A549 (cell line): ENCODE results near the gene DOK5. TPM values are rescaled to one million over a fixed set of nuclear protein-coding genes. Genes with fewer than 3 reads are reported as not detected.

Experiments
- ATAC-seq, 2 experiments: fragments of 200-7000 bp in 1 of 2; fragments of >200 bp in 1 of 2; cut with Nextera tagmentation in 1 of 2; cut with Tn5 transposase in 1 of 2; 3 replicates each; pipeline versions ENCODE4 v1.8.0 to v1.9.1; 2018 to 2020; ENCODE audit warnings: mild to moderate bottlenecking in 1 of 2, moderate library complexity in 1 of 2
- CTCF ChIA-PET: fragments of 300-600 bp; sonication (Branson Sonifier 250); formaldehyde crosslinking; extraction: SDS; loops from one replicate; lab custom pipeline; 2021; ENCODE audit warnings: antibody characterized with exemption, inconsistent platforms; lab: Yijun Ruan, JAX
- POLR2A ChIA-PET: fragments of 350-600 bp; formaldehyde crosslinking; extraction: SDS; loops from one replicate; lab custom pipeline; 2021; ENCODE audit warnings: antibody characterized with exemption, inconsistent platforms; lab: Yijun Ruan, JAX
- DNase-seq, 2 experiments: peaks; one replicate each; pipeline versions ENCODE4 v3.0.0 to v3.0.0-alpha.2; 2011 to 2016; ENCODE audit warnings: low read depth in 1 of 2, low spot score in 1 of 2
- FAIRE-seq: peaks from 2 replicates; lab custom pipeline; 2011; peaks lifted over from hg19 to GRCh38; lab: Jason Lieb, UNC
- H3K27ac ChIP-seq, 2 experiments: fragments of >200 bp; sonication (Bioruptor Twin); formaldehyde crosslinking; 3 replicates each; pipeline ENCODE4 v1.5.1; 2016 to 2017
- H3K4me1 ChIP-seq: fragments of >200 bp; sonication (Bioruptor Twin); formaldehyde crosslinking; 3 replicates; pipeline ENCODE4 v1.6.1; 2016
- H3K4me2 ChIP-seq: fragments of >200 bp; sonication (Bioruptor Twin); formaldehyde crosslinking; 3 replicates; pipeline ENCODE4 v1.6.1; 2016
- H3K4me3 ChIP-seq: fragments of >200 bp; sonication (Bioruptor Twin); formaldehyde crosslinking; 3 replicates; pipeline ENCODE4 v1.5.1; 2016
- H3K9me3 ChIP-seq: fragments of >200 bp; sonication (Bioruptor Twin); formaldehyde crosslinking; 3 replicates; pipeline ENCODE4 v1.6.1; 2016
- ATOH8 ChIP-seq: fragments of 250-450 bp; sonication (Bioruptor Pico); IDR thresholded peaks from 2 replicates; pipeline ENCODE4 v1.5.0; 2020; ENCODE audit warnings: low read depth, mild to moderate bottlenecking, moderate library complexity
- BHLHE40 ChIP-seq: IDR thresholded peaks from 2 replicates; pipeline ENCODE4 v1.6.1; 2012; ENCODE audit warnings: low read depth, low read length, inconsistent platforms
- CBX8 ChIP-seq: fragments of 200-600 bp; sonication (generic); IDR thresholded peaks from 2 replicates; pipeline ENCODE4 v1.6.1; 2016
- CHD2 ChIP-seq: fragments of 150-350 bp; IDR thresholded peaks from 2 replicates; pipeline ENCODE4 v1.6.1; 2014; ENCODE audit warnings: low read length; ENCODE audit not compliant: partially characterized antibody
- EHF ChIP-seq: fragments of 250-450 bp; sonication (Bioruptor Pico); IDR thresholded peaks from 2 replicates; pipeline ENCODE4 v1.5.0; 2020; ENCODE audit warnings: mild to moderate bottlenecking
- ELK1 ChIP-seq: fragments of 150-350 bp; IDR thresholded peaks from 2 replicates; pipeline ENCODE4 v1.6.1; 2014; ENCODE audit warnings: low read depth, mild to moderate bottlenecking, low read length
- EP300 ChIP-seq, 2 experiments: fragments of >200 bp; sonication (Bioruptor Twin); formaldehyde crosslinking; IDR thresholded peaks; 2 replicates in 1 of 2; 3 replicates in 1 of 2; pipeline ENCODE4 v1.6.1; 2016 to 2017
- FOSB ChIP-seq: fragments of 250-450 bp; sonication (Bioruptor Pico); IDR thresholded peaks from 2 replicates; pipeline ENCODE4 v1.5.0; 2020; ENCODE audit warnings: mild to moderate bottlenecking, moderate library complexity
- GATA3 ChIP-seq: IDR thresholded peaks from 2 replicates; pipeline ENCODE4 v1.6.1; 2012; ENCODE audit warnings: borderline replicate concordance
- HDAC2 ChIP-seq: fragments of 200-600 bp; sonication (generic); IDR thresholded peaks from 2 replicates; pipeline ENCODE4 v1.6.1; 2016
- HOXA7 ChIP-seq: fragments of 250-450 bp; sonication (Bioruptor Pico); IDR thresholded peaks from 2 replicates; pipeline ENCODE4 v1.5.0; 2020; ENCODE audit warnings: mild to moderate bottlenecking, moderate library complexity
- HOXB13 ChIP-seq: fragments of 250-450 bp; sonication (Bioruptor Pico); IDR thresholded peaks from 2 replicates; pipeline ENCODE4 v1.5.0; 2020; ENCODE audit warnings: low read depth, mild to moderate bottlenecking, moderate library complexity
- JUN ChIP-seq, 2 experiments: fragments of >200 bp; sonication (Bioruptor Twin); formaldehyde crosslinking; IDR thresholded peaks; 2 replicates in 1 of 2; 3 replicates in 1 of 2; pipeline ENCODE4 v1.6.1; 2016 to 2017
- KDM1A ChIP-seq: fragments of 200-600 bp; sonication (generic); IDR thresholded peaks from 2 replicates; pipeline ENCODE4 v1.6.1; 2016; ENCODE audit warnings: low read depth, mild to moderate bottlenecking
- KDM5A ChIP-seq: fragments of 200-600 bp; sonication (generic); IDR thresholded peaks from 2 replicates; pipeline ENCODE4 v1.6.1; 2016; ENCODE audit warnings: antibody characterized with exemption, mild to moderate bottlenecking
- MAFK ChIP-seq: fragments of 450-650 bp; IDR thresholded peaks from 2 replicates; pipeline ENCODE4 v1.6.1; 2014; ENCODE audit not compliant: partially characterized antibody
- MAX ChIP-seq: IDR thresholded peaks from 2 replicates; pipeline ENCODE4 v1.6.1; 2012
- MAZ ChIP-seq: fragments of 150-350 bp; IDR thresholded peaks from 2 replicates; pipeline ENCODE4 v1.6.1; 2014; ENCODE audit warnings: antibody characterized with exemption, low read depth, low read length, borderline replicate concordance
- NR3C1 ChIP-seq: fragments of >200 bp; sonication (Bioruptor Twin); formaldehyde crosslinking; IDR thresholded peaks from 3 replicates; pipeline ENCODE4 v1.6.1; 2017
- PBX3 ChIP-seq: IDR thresholded peaks from 2 replicates; pipeline ENCODE4 v1.6.1; 2012
- POLR2A ChIP-seq: IDR thresholded peaks from 2 replicates; pipeline ENCODE4 v1.6.1; 2012; ENCODE audit warnings: mild to moderate bottlenecking, low read length
- RAD21 ChIP-seq, 2 experiments: fragments of >200 bp in 1 of 2; sonication (Bioruptor Twin) in 1 of 2; formaldehyde crosslinking in 1 of 2; IDR thresholded peaks in 1 of 2; conservative IDR thresholded peaks in 1 of 2; 2 replicates in 1 of 2; 3 replicates in 1 of 2; pipeline ENCODE4 v1.6.1; 2012 to 2018; ENCODE audit warnings: inconsistent platforms in 1 of 2
- RFX5 ChIP-seq: fragments of 450-650 bp; IDR thresholded peaks from 2 replicates; pipeline ENCODE4 v1.7.1; 2014; ENCODE audit warnings: antibody characterized with exemption, mild to moderate bottlenecking, moderate library complexity
- SMC3 ChIP-seq: fragments of >200 bp; sonication (Bioruptor Twin); formaldehyde crosslinking; IDR thresholded peaks from 3 replicates; pipeline ENCODE4 v1.6.1; 2018; ENCODE audit warnings: inconsistent platforms
- TFCP2L1 ChIP-seq: fragments of 250-450 bp; sonication (Bioruptor Pico); IDR thresholded peaks from 2 replicates; pipeline ENCODE4 v1.5.0; 2021; ENCODE audit warnings: mild to moderate bottlenecking
- TP53 ChIP-seq: fragments of 250-450 bp; sonication (Bioruptor Pico); IDR thresholded peaks from 2 replicates; pipeline ENCODE4 v1.5.0; 2021; ENCODE audit warnings: mild to moderate bottlenecking, moderate library complexity
- ZFP36 ChIP-seq: fragments of 450-650 bp; IDR thresholded peaks from 2 replicates; pipeline ENCODE4 v1.6.1; 2014; ENCODE audit warnings: borderline replicate concordance; ENCODE audit not compliant: partially characterized antibody
- WGBS: methylation state at CpG from one replicate; pipeline ENCODE4 v1.1.6; 2017; ENCODE audit errors: missing lambda C conversion rate; 5-methylcytosine and 5-hydroxymethylcytosine counted together
- polyA plus RNA-seq, 4 experiments: library from polyadenylated mRNA; depleted of rRNA in 3 of 4; stranded (reverse); fragments of >200 nt; fragmentation: RNase III in 1 of 4; extraction: RNeasy Plus Mini Kit Qiagen cat#74134 plus additional on column Dnase treatment in 1 of 4; gene quantifications; 2 replicates in 3 of 4; 3 replicates in 1 of 4; pipeline ENCODE4 v1.2.3, GENCODE V29; 2011 to 2017
- TF ChIP-seq, protein P1 (sequence below): fragments of 450-650 bp; IDR thresholded peaks from 2 replicates; pipeline ENCODE4 v1.6.1; 2014; ENCODE audit warnings: antibody characterized with exemption

Gene DOK5
- polyA plus RNA-seq, 2 of the 4 experiments (the other 2 are of a cell fraction): not detected

DNA sequence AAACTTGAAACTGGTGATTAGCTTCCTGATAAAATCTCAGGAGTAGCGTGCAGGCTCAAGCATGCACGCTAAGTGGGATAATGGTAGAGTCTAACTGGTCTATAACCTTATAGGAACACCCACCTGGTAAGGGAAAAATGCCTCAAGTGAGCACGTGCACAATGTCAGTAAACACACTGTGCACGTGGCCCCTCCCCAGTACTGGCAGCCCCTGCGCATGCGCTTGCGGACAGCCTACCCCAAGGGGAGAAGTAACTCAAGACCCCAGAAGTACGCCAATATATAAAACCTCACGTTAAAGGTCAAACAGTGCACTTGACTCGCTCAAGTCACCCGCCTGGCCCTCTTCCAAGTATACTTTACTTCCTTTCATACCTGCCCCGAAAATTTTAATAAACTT is 23.1 kb upstream of the DOK5 start:
- Histone ChIP-seq H3K27ac (no peak overlapping the region), H3K4me3 (no peak overlapping the region), H3K4me2 (no peak overlapping the region), H3K9me3 (no peaks in the 10 kb centered on the region), H3K4me1 (no peaks in the 10 kb centered on the region)
- POLR2A ChIA-PET: no interaction called here
- ATAC-seq (no peak), FAIRE-seq (no peak), DNase-seq (no peak)
- TF ChIP-seq TFCP2L1 (CRISPR knock-in tag) (no peak), MAX (no peak), BHLHE40 (no peak), ZFP36 (no peak), RFX5 (no peak), PBX3 (no peak), CBX8 (no peak), TP53 (no peak), MAFK (no peak), EHF (CRISPR knock-in tag) (no peak), POLR2A (no peak), JUN (IDR thresholded peaks at IDR 0.05) (no peak), KDM1A (no peak)
- 64% methylated on average over 12 of the region's 12 CpGs for WGBS
- CTCF ChIA-PET: no interaction called here

DNA sequence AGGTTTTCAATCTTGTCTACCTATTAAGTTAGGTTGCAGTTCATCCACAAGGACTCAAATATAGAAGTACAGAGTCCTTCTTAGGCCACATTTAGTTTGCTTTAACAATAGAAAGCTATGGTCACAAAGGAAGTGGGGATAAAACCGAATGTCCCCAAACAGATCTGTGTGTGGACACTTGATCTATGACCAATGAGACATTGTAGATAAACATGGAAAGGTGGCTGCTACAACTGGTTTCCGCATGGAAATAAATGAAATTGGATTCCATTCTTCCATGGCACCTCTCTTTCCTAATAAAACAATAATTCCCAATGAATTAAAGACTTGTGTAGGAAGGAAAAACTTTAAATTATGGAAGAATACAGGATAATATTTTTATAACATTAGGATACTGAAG is 20.4 kb upstream of the DOK5 start:
- no peak for FAIRE-seq
- TF ChIP-seq BHLHE40 (no peak), JUN (IDR thresholded peaks at IDR 0.05) (no peak), HOXB13 (CRISPR knock-in tag) (no peak), HDAC2 (no peak), RAD21 (conservative IDR thresholded peaks at IDR 0.05 in 1 of 2, IDR thresholded peaks at IDR 0.05 in 1 of 2) (no peak), ELK1 (no peak), FOSB (no peak), KDM5A (no peak), ATOH8 (CRISPR knock-in tag) (no peak), NR3C1 (no peak), GATA3 (no peak), MAZ (no peak), CHD2 (no peak), HOXA7 (CRISPR knock-in tag) (no peak), SMC3 (no peak), MAFK (no peak), EP300 (IDR thresholded peaks at IDR 0.05) (no peak)
- TF ChIP-seq, protein P1, sequence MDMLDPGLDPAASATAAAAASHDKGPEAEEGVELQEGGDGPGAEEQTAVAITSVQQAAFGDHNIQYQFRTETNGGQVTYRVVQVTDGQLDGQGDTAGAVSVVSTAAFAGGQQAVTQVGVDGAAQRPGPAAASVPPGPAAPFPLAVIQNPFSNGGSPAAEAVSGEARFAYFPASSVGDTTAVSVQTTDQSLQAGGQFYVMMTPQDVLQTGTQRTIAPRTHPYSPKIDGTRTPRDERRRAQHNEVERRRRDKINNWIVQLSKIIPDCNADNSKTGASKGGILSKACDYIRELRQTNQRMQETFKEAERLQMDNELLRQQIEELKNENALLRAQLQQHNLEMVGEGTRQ: no peak
- H3K4me1 ChIP-seq: no peaks in the 10 kb centered on the region
- POLR2A ChIA-PET: no interaction called here
- DNase-seq: no peak
- WGBS: 43% methylated on average over 2 of the region's 2 CpGs
- no peaks in the 10 kb centered on the region for H3K9me3 ChIP-seq
- H3K4me3 ChIP-seq: no peak overlapping the region
- CTCF ChIA-PET: no interaction called here
- no peak for ATAC-seq
- H3K27ac ChIP-seq: no peak overlapping the region
- no peak overlapping the region for H3K4me2 ChIP-seq
